Measurements from ENCODE around the gene ARHGAP45.

ARHGAP45 gene

DNA sequence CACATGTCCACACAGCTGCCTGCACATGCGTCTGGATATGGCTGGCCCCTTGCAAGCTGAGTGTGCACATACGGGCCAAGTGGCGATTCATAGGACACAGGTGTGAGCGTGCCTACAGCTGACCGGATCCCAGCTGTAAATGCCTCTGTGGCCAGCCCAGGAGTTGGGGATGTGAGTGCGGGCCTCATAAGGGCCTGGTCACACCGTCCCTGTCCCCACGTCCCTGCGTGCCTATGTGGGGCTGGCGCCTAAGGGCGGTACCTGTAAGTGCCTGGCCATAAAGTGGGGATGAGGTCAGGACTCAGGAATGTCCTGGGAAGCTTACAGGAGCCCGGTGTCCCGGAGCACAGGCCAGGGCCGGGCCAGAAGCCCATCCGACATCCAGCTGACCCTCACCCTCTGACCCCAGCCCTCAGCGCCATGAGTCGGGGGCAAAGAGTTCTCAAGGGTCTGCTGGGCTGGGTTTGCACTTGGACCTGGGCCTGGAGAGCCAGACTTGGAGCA, 1.3 kb upstream of the ARHGAP45 start:
- no peak for DNase-seq
- H3K27me3 ChIP-seq (replicated peaks in 2 of 5; ENCODE audit: control insufficient read depth in 4 of 5, insufficient read depth in 5 of 5, low read length in 4 of 5), result no peaks in the 10 kb centered on the region
- WGBS (ENCODE audit: insufficient coverage), result 92% methylated on average over 13 of the region's 17 CpGs
- H3K4me1 ChIP-seq (ENCODE audit: control extremely low read depth in 1 of 4, control insufficient read depth in 4 of 4, insufficient read depth in 4 of 4, low read length in 3 of 4), result peaks cover 0 to 55% (median 48%) of the 10 kb centered on the region in 4 experiments
- H3K4me3 ChIP-seq (ENCODE audit: control insufficient read depth in 1 of 7, extremely low read depth in 1 of 7, insufficient read depth in 4 of 7, low read depth in 2 of 7, low read length in 6 of 7), result peak overlapping the region in 2 of 7 experiments; percentile 10 to 13
- ChIA-PET POLR2A (interaction anchor here (1.3 to 1.5 kb wide), 3 partner anchors 9 to 24 kb away, joined by 3 to 5 read pairs (median 4); no protein-coding TSS in a partner anchor), CTCF (interaction anchor here (0.9 to 4.9 kb wide), 8 partner anchors 9 to 34 kb away, joined by 3 to 34 read pairs (median 4); partner anchors contain the start of gene ABCA7)
- no peak overlapping the region for H3K27ac ChIP-seq (ENCODE audit: insufficient read depth in 1 of 2, low read depth in 1 of 2, low read length in 2 of 2, poor library complexity in 1 of 2, severe bottlenecking in 2 of 2)
- peaks cover 0 to 2% (median 0%) of the 10 kb centered on the region in 5 experiments for H3K9me3 ChIP-seq (ENCODE audit: control extremely low read depth in 1 of 5, control insufficient read depth in 4 of 5, insufficient read depth in 2 of 5, low read depth in 1 of 5, low read length in 4 of 5)
- H3K36me3 ChIP-seq (ENCODE audit: control insufficient read depth in 4 of 4, insufficient read depth in 4 of 4, low read length in 3 of 4), result peaks cover 0 to 9% (median 5%) of the 10 kb centered on the region in 4 experiments

GRCh38 chr19:1066251-1066747, 668 bp upstream of the ARHGAP45 start:
- H3K36me3 ChIP-seq (ENCODE audit: control insufficient read depth in 4 of 4, insufficient read depth in 4 of 4, low read length in 3 of 4), result peaks cover 0 to 11% (median 9%) of the 10 kb centered on the region in 4 experiments
- H3K4me1 ChIP-seq (ENCODE audit: control extremely low read depth in 1 of 4, control insufficient read depth in 4 of 4, insufficient read depth in 4 of 4, low read length in 3 of 4), result peaks cover 0 to 56% (median 50%) of the 10 kb centered on the region in 4 experiments
- H3K27me3 ChIP-seq (replicated peaks in 2 of 5; ENCODE audit: control insufficient read depth in 4 of 5, insufficient read depth in 5 of 5, low read length in 4 of 5), result no peaks in the 10 kb centered on the region
- ChIA-PET CTCF (interaction anchor here (0.9 to 4.9 kb wide), 5 partner anchors 11 to 29 kb away, joined by 3 to 34 read pairs (median 18); partner anchors contain the start of gene ABCA7), POLR2A (interaction anchor here (1.0 to 1.8 kb wide), 6 partner anchors 8 to 47 kb away, joined by 3 to 9 read pairs (median 3); partner anchors contain the start of genes ABCA7 and RNU6-2)
- no peaks in the 10 kb centered on the region for H3K9me3 ChIP-seq (ENCODE audit: control extremely low read depth in 1 of 5, control insufficient read depth in 4 of 5, insufficient read depth in 2 of 5, low read depth in 1 of 5, low read length in 4 of 5)
- H3K27ac ChIP-seq (ENCODE audit: insufficient read depth in 1 of 2, low read depth in 1 of 2, low read length in 2 of 2, poor library complexity in 1 of 2, severe bottlenecking in 2 of 2), result no peak overlapping the region
- H3K4me3 ChIP-seq (ENCODE audit: control insufficient read depth in 1 of 7, extremely low read depth in 1 of 7, insufficient read depth in 4 of 7, low read depth in 2 of 7, low read length in 6 of 7), result peak overlapping the region in 6 of 7 experiments; percentile 58 to 91 (median 82)
- peak in 1 of 3 donors; percentile 38 for DNase-seq
- WGBS (ENCODE audit: insufficient coverage), result 40% methylated on average over 17 of the region's 17 CpGs

DNA sequence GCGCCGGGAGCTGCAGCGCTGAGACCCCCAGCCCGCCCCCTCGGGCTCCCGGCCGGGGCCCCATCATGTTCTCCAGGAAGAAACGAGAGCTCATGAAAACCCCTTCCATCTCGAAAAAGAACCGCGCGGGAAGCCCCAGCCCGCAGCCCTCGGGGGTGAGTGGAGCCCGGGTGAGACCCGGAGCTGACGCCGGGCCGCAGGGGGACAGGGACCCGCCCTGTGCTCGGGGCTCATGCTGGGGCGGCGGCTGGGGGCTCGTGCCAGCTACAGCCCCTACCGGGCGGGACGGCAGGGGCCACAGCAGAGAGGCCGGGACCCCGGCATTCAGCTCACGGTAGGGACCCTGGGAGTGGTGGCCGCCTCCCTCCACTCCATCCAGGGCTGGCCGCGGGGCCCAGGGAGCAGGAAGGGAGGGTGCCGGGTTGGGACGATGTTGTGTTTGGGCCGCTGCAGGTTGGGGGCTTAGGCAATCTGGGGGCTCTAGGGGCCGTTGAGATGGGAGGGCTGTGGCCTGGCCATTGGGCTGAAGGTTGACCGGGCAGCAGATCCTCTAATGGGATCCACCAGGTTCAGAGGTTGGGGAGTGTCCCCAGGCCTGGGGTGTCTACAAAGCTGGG, 482 bp downstream of the ARHGAP45 start:
- 0% methylated on average over 32 of the region's 38 CpGs for WGBS (ENCODE audit: insufficient coverage)
- Histone ChIP-seq H3K9me3 (ENCODE audit: control extremely low read depth in 1 of 5, control insufficient read depth in 4 of 5, insufficient read depth in 2 of 5, low read depth in 1 of 5, low read length in 4 of 5) (no peaks in the 10 kb centered on the region), H3K4me1 (ENCODE audit: control extremely low read depth in 1 of 4, control insufficient read depth in 4 of 4, insufficient read depth in 4 of 4, low read length in 3 of 4) (peaks cover 0 to 56% (median 50%) of the 10 kb centered on the region in 4 experiments), H3K27ac (ENCODE audit: insufficient read depth in 1 of 2, low read depth in 1 of 2, low read length in 2 of 2, poor library complexity in 1 of 2, severe bottlenecking in 2 of 2) (peak overlapping the region in 1 of 2 experiments; percentile 75), H3K4me3 (ENCODE audit: control insufficient read depth in 1 of 7, extremely low read depth in 1 of 7, insufficient read depth in 4 of 7, low read depth in 2 of 7, low read length in 6 of 7) (peak overlapping the region; percentile 58 to 91 (median 78)), H3K36me3 (ENCODE audit: control insufficient read depth in 4 of 4, insufficient read depth in 4 of 4, low read length in 3 of 4) (peaks cover 0 to 20% (median 12%) of the 10 kb centered on the region in 4 experiments), H3K27me3 (replicated peaks in 2 of 5; ENCODE audit: control insufficient read depth in 4 of 5, insufficient read depth in 5 of 5, low read length in 4 of 5) (no peaks in the 10 kb centered on the region)
- ChIA-PET POLR2A (interaction anchor here (0.8 to 1.8 kb wide), 7 partner anchors 9 to 46 kb away, joined by 3 to 9 read pairs (median 4); partner anchors contain the start of genes ABCA7 and RNU6-2), CTCF (interaction anchor here (0.6 to 4.9 kb wide), 10 partner anchors 10 to 364 kb away, joined by 3 to 34 read pairs (median 4); partner anchors contain the start of genes ABCA7 and CNN2)
- peak in 2 of 3 donors; percentile 53 to 76 for DNase-seq

DNA sequence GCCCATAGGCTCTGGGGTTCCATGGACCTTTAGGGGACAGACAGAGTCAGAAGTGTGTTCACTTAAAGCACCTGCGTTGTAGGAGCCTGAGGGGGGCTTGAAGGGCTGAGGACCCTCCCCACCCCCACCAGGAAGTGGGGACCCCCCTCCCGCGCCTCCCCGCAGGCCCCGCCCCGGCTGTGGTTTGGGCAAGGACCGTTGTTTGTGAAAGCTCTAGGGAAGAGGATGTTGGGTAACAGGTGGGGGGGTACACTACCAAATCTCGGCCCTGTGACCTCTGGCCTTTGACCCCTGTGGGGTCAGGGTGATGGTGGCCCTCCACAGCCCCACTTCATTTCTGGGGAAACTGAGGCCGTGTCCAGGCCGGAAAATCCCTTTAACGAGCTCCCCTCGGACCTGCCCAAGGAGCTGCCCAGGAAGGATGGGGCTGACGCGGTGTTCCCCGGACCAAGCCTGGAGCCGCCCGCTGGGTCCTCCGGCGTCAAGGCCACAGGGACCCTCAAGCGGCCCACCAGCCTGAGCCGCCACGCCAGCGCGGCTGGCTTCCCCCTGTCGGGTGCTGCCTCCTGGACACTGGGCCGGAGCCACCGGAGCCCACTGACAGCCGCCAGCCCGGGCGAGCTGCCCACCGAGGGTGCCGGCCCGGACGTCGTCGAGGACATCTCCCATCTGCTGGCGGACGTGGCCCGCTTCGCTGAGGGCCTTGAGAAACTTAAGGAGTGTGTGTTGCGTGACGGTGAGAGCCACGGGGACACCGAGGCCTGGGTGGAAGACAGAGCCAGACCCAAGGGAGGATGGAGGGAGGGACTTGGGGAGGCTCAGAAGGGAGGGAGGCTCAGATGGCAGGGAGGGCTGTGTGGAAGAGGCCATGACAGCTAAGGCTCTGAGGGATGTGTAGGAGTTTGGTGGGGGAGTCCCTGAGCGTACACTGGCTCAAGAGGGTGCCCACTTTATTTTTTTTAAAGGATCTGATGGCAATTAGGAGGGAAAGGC, 1.3 kb downstream of the ARHGAP45 start:
- peaks cover 2 to 29% (median 17%) of the 10 kb centered on the region in 4 experiments for H3K36me3 ChIP-seq (ENCODE audit: control insufficient read depth in 4 of 4, insufficient read depth in 4 of 4, low read length in 3 of 4)
- ChIA-PET CTCF (interaction anchor here (1.0 to 4.9 kb wide), 7 partner anchors 9 to 41 kb away, joined by 3 to 34 read pairs (median 4); no protein-coding TSS in a partner anchor), POLR2A (interaction anchor here (0.8 to 1.8 kb wide), 3 partner anchors 8 to 41 kb away, joined by 4 to 9 read pairs (median 7); no protein-coding TSS in a partner anchor)
- no peaks in the 10 kb centered on the region for H3K9me3 ChIP-seq (ENCODE audit: control extremely low read depth in 1 of 5, control insufficient read depth in 4 of 5, insufficient read depth in 2 of 5, low read depth in 1 of 5, low read length in 4 of 5)
- WGBS (ENCODE audit: insufficient coverage), result 19% methylated on average over 38 of the region's 45 CpGs
- no peaks in the 10 kb centered on the region for H3K27me3 ChIP-seq (replicated peaks in 2 of 5; ENCODE audit: control insufficient read depth in 4 of 5, insufficient read depth in 5 of 5, low read length in 4 of 5)
- peak overlapping the region in 1 of 2 experiments; percentile 75 for H3K27ac ChIP-seq (ENCODE audit: insufficient read depth in 1 of 2, low read depth in 1 of 2, low read length in 2 of 2, poor library complexity in 1 of 2, severe bottlenecking in 2 of 2)
- peak in 2 of 3 donors; percentile 68 to 74 for DNase-seq
- peak overlapping the region; percentile 58 to 91 (median 78) for H3K4me3 ChIP-seq (ENCODE audit: control insufficient read depth in 1 of 7, extremely low read depth in 1 of 7, insufficient read depth in 4 of 7, low read depth in 2 of 7, low read length in 6 of 7)
- peaks cover 0 to 56% (median 51%) of the 10 kb centered on the region in 4 experiments for H3K4me1 ChIP-seq (ENCODE audit: control extremely low read depth in 1 of 4, control insufficient read depth in 4 of 4, insufficient read depth in 4 of 4, low read length in 3 of 4)

GRCh38 chr19:1069009-1069779, 2.2 kb downstream of the ARHGAP45 start:
- POLR2A ChIA-PET, result no interaction called here
- 17% methylated on average over 25 of the region's 25 CpGs for WGBS (ENCODE audit: insufficient coverage)
- peak overlapping the region in 1 of 2 experiments; percentile 1 for H3K27ac ChIP-seq (ENCODE audit: insufficient read depth in 1 of 2, low read depth in 1 of 2, low read length in 2 of 2, poor library complexity in 1 of 2, severe bottlenecking in 2 of 2)
- no peaks in the 10 kb centered on the region for H3K27me3 ChIP-seq (replicated peaks in 2 of 5; ENCODE audit: control insufficient read depth in 4 of 5, insufficient read depth in 5 of 5, low read length in 4 of 5)
- H3K9me3 ChIP-seq (ENCODE audit: control extremely low read depth in 1 of 5, control insufficient read depth in 4 of 5, insufficient read depth in 2 of 5, low read depth in 1 of 5, low read length in 4 of 5), result no peaks in the 10 kb centered on the region
- CTCF ChIA-PET, result interaction anchor here (1.3 to 4.9 kb wide), 2 partner anchors 19 to 36 kb away, joined by 3 to 34 read pairs; no protein-coding TSS in a partner anchor
- peak overlapping the region in 5 of 7 experiments; percentile 68 to 91 (median 86) for H3K4me3 ChIP-seq (ENCODE audit: control insufficient read depth in 1 of 7, extremely low read depth in 1 of 7, insufficient read depth in 4 of 7, low read depth in 2 of 7, low read length in 6 of 7)
- DNase-seq, result peak; percentile 81 to 97 (median 95)
- peaks cover 2 to 38% (median 22%) of the 10 kb centered on the region in 4 experiments for H3K36me3 ChIP-seq (ENCODE audit: control insufficient read depth in 4 of 4, insufficient read depth in 4 of 4, low read length in 3 of 4)
- peaks cover 0 to 64% (median 60%) of the 10 kb centered on the region in 4 experiments for H3K4me1 ChIP-seq (ENCODE audit: control extremely low read depth in 1 of 4, control insufficient read depth in 4 of 4, insufficient read depth in 4 of 4, low read length in 3 of 4)
